Neural cell (in vitro differentiated cells): ENCODE measurements around the gene ARNT2. TPM values are rescaled to one million over a fixed set of nuclear protein-coding genes. Genes with fewer than 3 reads are reported as not detected.

ENCODE experiments used
- H2AFZ ChIP-seq: fragments of 200-600, 300-800 bp; sonication (generic), shearing (Covaris generic); 2 replicates; pipeline ENCODE4 v1.6.0; 2014; ENCODE audit warnings: low read depth, mild to moderate bottlenecking, antibody characterized with exemption, low read length, moderate library complexity
- H3F3A ChIP-seq: fragments of 200-600 bp; shearing (Covaris generic); 2 replicates; pipeline ENCODE4 v1.6.1; 2016; ENCODE audit warnings: mild to moderate bottlenecking, moderate library complexity, mixed read lengths, antibody characterized with exemption, low read length; ENCODE audit not compliant: insufficient read depth, poor library complexity, severe bottlenecking
- H3K27ac ChIP-seq: fragments of 200-600, 300-800 bp; sonication (generic), shearing (Covaris generic); 2 replicates; pipeline ENCODE4 v1.5.1; 2014; ENCODE audit warnings: mild to moderate bottlenecking, low read length, moderate library complexity
- H3K27me3 ChIP-seq: fragments of 300-800, 200-600 bp; sonication (generic), shearing (Covaris generic); 2 replicates; pipeline ENCODE4 v1.6.0; 2014; ENCODE audit warnings: mild to moderate bottlenecking, low read depth, low read length, moderate library complexity; ENCODE audit not compliant: insufficient read depth
- H3K36me3 ChIP-seq: fragments of 300-800, 200-600 bp; sonication (generic), shearing (Covaris generic); 2 replicates; pipeline ENCODE4 v1.5.1; 2014; ENCODE audit warnings: mild to moderate bottlenecking, antibody characterized with exemption, low read length, moderate library complexity; ENCODE audit not compliant: insufficient read depth
- H3K4me2 ChIP-seq: fragments of 300-800, 200-600 bp; sonication (generic), shearing (Covaris generic); 2 replicates; pipeline ENCODE4 v1.6.0; 2014; ENCODE audit warnings: mild to moderate bottlenecking, low read length
- H3K4me3 ChIP-seq: fragments of 300-800, 200-600 bp; sonication (generic), shearing (Covaris generic); 2 replicates; pipeline ENCODE4 v1.5.1; 2014; ENCODE audit warnings: mild to moderate bottlenecking, low read length, moderate library complexity
- H3K79me2 ChIP-seq: fragments of 200-600 bp; shearing (Covaris generic); replicated peaks from 2 replicates; pipeline ENCODE4 v1.6.0; 2014; ENCODE audit warnings: mild to moderate bottlenecking, low read length, moderate library complexity; ENCODE audit not compliant: insufficient read depth
- H3K9ac ChIP-seq: fragments of 300-800, 200-600 bp; sonication (generic), shearing (Covaris generic); 2 replicates; pipeline ENCODE4 v1.6.1; 2016; ENCODE audit warnings: mild to moderate bottlenecking, low read length, mixed read lengths
- H3K9me2 ChIP-seq: fragments of 200-600 bp; shearing (Covaris generic); 2 replicates; pipeline ENCODE4 v1.6.1; 2016; ENCODE audit warnings: mild to moderate bottlenecking, low read length, mixed read lengths; ENCODE audit not compliant: insufficient read depth
- H3K9me3 ChIP-seq: fragments of 200-600, 300-800 bp; sonication (generic), shearing (Covaris generic); 2 replicates; pipeline ENCODE4 v1.6.1; 2016; ENCODE audit warnings: mild to moderate bottlenecking, mixed run types, low read length, moderate library complexity, mixed read lengths
- H4K20me1 ChIP-seq: fragments of 200-600 bp; shearing (Covaris generic); 2 replicates; pipeline ENCODE4 v1.6.1; 2016; ENCODE audit warnings: mild to moderate bottlenecking, mixed run types; ENCODE audit not compliant: insufficient read depth
- EP300 ChIP-seq: fragments of 450-650 bp; conservative IDR thresholded peaks from 2 replicates; pipeline ENCODE4 v1.6.1; 2014; ENCODE audit warnings: antibody characterized with exemption, mild to moderate bottlenecking, moderate library complexity; ENCODE audit not compliant: poor library complexity, severe bottlenecking
- EZH2 ChIP-seq: fragments of 200-600, 300-800 bp; shearing (Covaris generic), sonication (generic); IDR thresholded peaks from 2 replicates; pipeline ENCODE4 v1.6.1; 2014; ENCODE audit warnings: antibody characterized with exemption, low read length, borderline replicate concordance, mild to moderate bottlenecking; ENCODE audit not compliant: insufficient read depth, poor library complexity, severe bottlenecking
- MXI1 ChIP-seq: fragments of 450-650 bp; conservative IDR thresholded peaks from 2 replicates; pipeline ENCODE4 v1.6.1; 2014; ENCODE audit warnings: antibody characterized with exemption, mild to moderate bottlenecking; ENCODE audit not compliant: poor library complexity, severe bottlenecking
- POLR2AphosphoS5 ChIP-seq: IDR thresholded peaks from 2 replicates; pipeline ENCODE4 v1.6.1; 2012
- RAD21 ChIP-seq: fragments of 450-650 bp; conservative IDR thresholded peaks from 2 replicates; pipeline ENCODE4 v1.6.1; 2014; ENCODE audit warnings: antibody characterized with exemption, mild to moderate bottlenecking, moderate library complexity
- REST ChIP-seq: IDR thresholded peaks from 2 replicates; pipeline ENCODE4 v1.6.1; 2012; ENCODE audit warnings: borderline replicate concordance
- SMC3 ChIP-seq: fragments of 450-650 bp; conservative IDR thresholded peaks from 2 replicates; pipeline ENCODE4 v1.6.1; 2014; ENCODE audit warnings: antibody characterized with exemption, mild to moderate bottlenecking, moderate library complexity; ENCODE audit not compliant: poor library complexity
- TAF1 ChIP-seq: IDR thresholded peaks from 2 replicates; pipeline ENCODE4 v1.6.1; 2012; ENCODE audit warnings: low read depth
- polyA plus RNA-seq: library from polyadenylated mRNA; depleted of rRNA; stranded (reverse); fragments of >200 nt; gene quantifications from 2 replicates; pipeline ENCODE4 v1.2.3, GENCODE V29; 2014
- TF ChIP-seq, protein P1 (sequence below): fragments of 450-650 bp; IDR thresholded peaks from 2 replicates; pipeline ENCODE4 v1.5.1; 2014; ENCODE audit warnings: antibody characterized with exemption, mild to moderate bottlenecking, moderate library complexity; ENCODE audit not compliant: poor library complexity, severe bottlenecking

The ARNT2 gene
- polyA plus RNA-seq, 1 donor from 2014 or later: 41.2 TPM

GRCh38 chr15:80549191-80549590 is 145.0 kb downstream of the ARNT2 start:
- Histone ChIP-seq H3K4me2 (no peak overlapping the region), H3K9me3 (no peaks in the 10 kb centered on the region), H3F3A (no peaks in the 10 kb centered on the region)

GRCh38 chr15:80549654-80550053 is 145.5 kb downstream of the ARNT2 start:
- H4K20me1 ChIP-seq: no peaks in the 10 kb centered on the region
- H3K9me2 ChIP-seq: no peaks in the 10 kb centered on the region
- no peaks in the 10 kb centered on the region for H3K27me3 ChIP-seq
- no peaks in the 10 kb centered on the region for H3K9me3 ChIP-seq
- H3K4me3 ChIP-seq: no peak overlapping the region
- no peak overlapping the region for H3K9ac ChIP-seq
- no peaks in the 10 kb centered on the region for H3K79me2 ChIP-seq
- H3F3A ChIP-seq: no peaks in the 10 kb centered on the region
- peaks cover 15% of the 10 kb centered on the region for H3K36me3 ChIP-seq
- no peak overlapping the region for H3K27ac ChIP-seq
- no peak overlapping the region for H3K4me2 ChIP-seq
- no peak for TF ChIP-seq POLR2AphosphoS5
- TF ChIP-seq, protein P1, sequence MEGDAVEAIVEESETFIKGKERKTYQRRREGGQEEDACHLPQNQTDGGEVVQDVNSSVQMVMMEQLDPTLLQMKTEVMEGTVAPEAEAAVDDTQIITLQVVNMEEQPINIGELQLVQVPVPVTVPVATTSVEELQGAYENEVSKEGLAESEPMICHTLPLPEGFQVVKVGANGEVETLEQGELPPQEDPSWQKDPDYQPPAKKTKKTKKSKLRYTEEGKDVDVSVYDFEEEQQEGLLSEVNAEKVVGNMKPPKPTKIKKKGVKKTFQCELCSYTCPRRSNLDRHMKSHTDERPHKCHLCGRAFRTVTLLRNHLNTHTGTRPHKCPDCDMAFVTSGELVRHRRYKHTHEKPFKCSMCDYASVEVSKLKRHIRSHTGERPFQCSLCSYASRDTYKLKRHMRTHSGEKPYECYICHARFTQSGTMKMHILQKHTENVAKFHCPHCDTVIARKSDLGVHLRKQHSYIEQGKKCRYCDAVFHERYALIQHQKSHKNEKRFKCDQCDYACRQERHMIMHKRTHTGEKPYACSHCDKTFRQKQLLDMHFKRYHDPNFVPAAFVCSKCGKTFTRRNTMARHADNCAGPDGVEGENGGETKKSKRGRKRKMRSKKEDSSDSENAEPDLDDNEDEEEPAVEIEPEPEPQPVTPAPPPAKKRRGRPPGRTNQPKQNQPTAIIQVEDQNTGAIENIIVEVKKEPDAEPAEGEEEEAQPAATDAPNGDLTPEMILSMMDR: no peak
- TF ChIP-seq TAF1: no peak
- TF ChIP-seq EZH2: no peak
- no peak for TF ChIP-seq REST
- no peak for TF ChIP-seq MXI1
- H2AFZ ChIP-seq: no peak overlapping the region

More at GRCh38 chr15:80549191-80549590, 145.0 kb downstream of the ARNT2 start:
- H3K36me3 ChIP-seq: peaks cover 19% of the 10 kb centered on the region
- no peak overlapping the region for H3K27ac ChIP-seq
- TF ChIP-seq SMC3: no peak
- TF ChIP-seq MXI1: no peak
- TF ChIP-seq, protein P1: no peak
- no peak for TF ChIP-seq EZH2
- TF ChIP-seq EP300: no peak
- no peak for TF ChIP-seq TAF1
- TF ChIP-seq RAD21: no peak
- TF ChIP-seq REST: no peak
- TF ChIP-seq POLR2AphosphoS5: no peak
- no peaks in the 10 kb centered on the region for H4K20me1 ChIP-seq
- no peak overlapping the region for H3K4me3 ChIP-seq
- no peaks in the 10 kb centered on the region for H3K9me2 ChIP-seq
- H3K9ac ChIP-seq: no peak overlapping the region
- H3K27me3 ChIP-seq: no peaks in the 10 kb centered on the region
- H2AFZ ChIP-seq: no peak overlapping the region
- no peaks in the 10 kb centered on the region for H3K79me2 ChIP-seq
